Measurements from ENCODE around the gene PBX4.

Gene PBX4

GRCh38 chr19:19552798-19553197 lies 65.7 kb downstream of the PBX4 start:
- peak; percentile 56 to 58 for DNase-seq

- no peak for DNase-seq
These were observed 66.7 kb downstream of the PBX4 start for GRCh38 chr19:19551853-19552192.

GRCh38 chr19:19550972-19551852 lies 67.3 kb downstream of the PBX4 start:
- no peak for DNase-seq

DNA sequence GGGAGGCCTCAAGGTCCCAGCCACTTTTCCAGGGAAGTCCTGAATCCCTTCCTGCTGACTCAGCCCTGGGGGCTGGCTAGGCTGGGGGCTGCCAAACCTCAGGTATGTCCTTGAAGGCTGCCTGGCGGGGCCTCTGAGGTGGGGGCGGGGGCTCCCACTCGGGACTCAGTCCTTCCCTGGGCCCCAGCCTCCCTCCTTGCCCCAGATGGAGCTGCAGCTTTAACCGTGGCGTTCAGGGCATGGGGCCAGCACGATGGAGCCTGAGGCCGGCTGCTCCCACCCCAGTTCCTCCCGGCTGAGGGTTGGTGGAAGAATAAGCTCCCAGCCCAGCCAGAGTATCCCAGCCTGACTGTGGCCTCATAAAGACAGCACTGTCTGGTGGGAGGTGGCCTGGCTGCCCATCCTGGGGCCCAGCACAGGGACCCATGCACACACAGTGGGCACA lies 68.0 kb downstream of the PBX4 start:
- no peak for DNase-seq

- no peak for DNase-seq
These were observed 68.6 kb downstream of the PBX4 start for GRCh38 chr19:19549804-19550464.

GRCh38 chr19:19548915-19549759 lies 69.3 kb downstream of the PBX4 start:
- no peak for DNase-seq

GRCh38 chr19:19547674-19548336 lies 70.7 kb downstream of the PBX4 start:
- DNase-seq = no peak

- DNase-seq = no peak
These were observed 71.7 kb downstream of the PBX4 start for GRCh38 chr19:19546751-19547162.

- no peak for DNase-seq
These were observed 72.8 kb downstream of the PBX4 start for GRCh38 chr19:19545707-19546106.

GRCh38 chr19:19544954-19545591 lies 73.4 kb downstream of the PBX4 start:
- DNase-seq = no peak

DNA sequence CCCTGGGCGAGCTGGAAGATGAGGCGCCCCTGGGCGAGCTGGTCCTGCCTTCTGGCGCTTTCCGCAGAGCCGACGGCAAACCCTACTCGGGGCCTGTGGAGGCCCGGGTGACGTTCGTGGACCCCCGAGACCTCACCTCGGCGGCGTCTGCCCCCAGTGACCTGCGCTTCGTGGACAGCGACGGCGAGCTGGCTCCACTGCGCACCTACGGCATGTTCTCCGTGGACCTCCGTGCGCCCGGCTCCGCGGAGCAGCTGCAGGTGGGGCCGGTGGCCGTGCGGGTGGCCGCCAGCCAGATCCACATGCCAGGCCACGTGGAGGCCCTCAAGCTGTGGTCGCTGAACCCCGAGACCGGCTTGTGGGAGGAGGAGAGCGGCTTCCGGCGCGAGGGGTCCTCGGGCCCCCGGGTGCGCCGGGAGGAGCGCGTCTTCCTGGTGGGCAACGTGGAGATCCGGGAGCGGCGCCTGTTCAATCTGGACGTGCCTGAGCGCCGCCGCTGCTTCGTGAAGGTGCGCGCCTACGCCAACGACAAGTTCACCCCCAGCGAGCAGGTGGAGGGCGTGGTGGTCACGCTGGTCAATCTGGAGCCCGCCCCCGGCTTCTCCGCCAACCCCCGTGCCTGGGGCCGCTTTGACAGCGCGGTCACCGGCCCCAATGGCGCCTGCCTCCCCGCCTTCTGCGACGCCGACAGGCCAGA lies 74.1 kb downstream of the PBX4 start:
- no peak for DNase-seq

- DNase-seq = no peak
These were observed 74.8 kb downstream of the PBX4 start for GRCh38 chr19:19543640-19544039.

- no peak for DNase-seq
These were observed 75.4 kb downstream of the PBX4 start for GRCh38 chr19:19543101-19543500.

DNA sequence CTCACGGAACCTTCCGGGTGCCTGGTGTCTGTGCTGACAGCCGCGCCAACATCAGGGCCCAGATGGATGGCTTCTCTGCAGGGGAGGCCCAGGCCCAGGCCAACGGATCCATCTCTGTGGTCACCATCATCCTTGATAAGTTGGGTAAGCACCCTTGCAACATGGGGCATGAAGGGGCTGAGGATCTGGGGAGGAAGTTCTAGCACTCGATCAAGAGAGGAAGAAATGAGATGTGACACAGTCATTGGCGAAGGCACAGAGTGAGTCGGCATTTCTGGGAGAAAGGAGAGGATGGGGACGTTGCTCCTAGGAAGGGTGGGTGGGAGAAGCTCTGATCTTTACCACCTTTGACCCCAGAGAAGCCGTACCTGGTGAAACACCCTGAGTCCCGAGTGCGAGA lies 76.0 kb downstream of the PBX4 start:
- no peak for DNase-seq

DNA sequence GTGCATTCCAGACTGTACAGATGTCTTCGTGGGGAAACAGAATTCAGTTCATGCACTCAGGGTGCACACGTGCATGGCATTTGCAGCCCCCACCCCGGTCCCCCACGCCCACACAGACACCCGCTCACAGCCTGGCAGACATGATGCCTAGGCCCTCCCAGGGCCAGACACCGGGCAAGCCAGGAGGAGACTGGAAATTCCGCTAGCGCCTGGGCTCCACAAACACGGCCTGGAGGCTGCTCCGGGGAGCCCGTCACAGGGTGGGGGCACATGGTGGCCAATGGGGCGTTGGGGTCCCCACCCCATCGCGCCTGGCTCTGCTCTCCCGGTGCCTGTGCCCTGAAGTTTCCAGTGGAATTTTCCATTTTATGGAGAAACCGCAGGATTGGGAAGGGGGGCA lies 76.9 kb downstream of the PBX4 start:
- DNase-seq = no peak

- peak; percentile 88 to 89 for DNase-seq
These were observed 77.6 kb downstream of the PBX4 start for GRCh38 chr19:19540715-19541515.

DNA sequence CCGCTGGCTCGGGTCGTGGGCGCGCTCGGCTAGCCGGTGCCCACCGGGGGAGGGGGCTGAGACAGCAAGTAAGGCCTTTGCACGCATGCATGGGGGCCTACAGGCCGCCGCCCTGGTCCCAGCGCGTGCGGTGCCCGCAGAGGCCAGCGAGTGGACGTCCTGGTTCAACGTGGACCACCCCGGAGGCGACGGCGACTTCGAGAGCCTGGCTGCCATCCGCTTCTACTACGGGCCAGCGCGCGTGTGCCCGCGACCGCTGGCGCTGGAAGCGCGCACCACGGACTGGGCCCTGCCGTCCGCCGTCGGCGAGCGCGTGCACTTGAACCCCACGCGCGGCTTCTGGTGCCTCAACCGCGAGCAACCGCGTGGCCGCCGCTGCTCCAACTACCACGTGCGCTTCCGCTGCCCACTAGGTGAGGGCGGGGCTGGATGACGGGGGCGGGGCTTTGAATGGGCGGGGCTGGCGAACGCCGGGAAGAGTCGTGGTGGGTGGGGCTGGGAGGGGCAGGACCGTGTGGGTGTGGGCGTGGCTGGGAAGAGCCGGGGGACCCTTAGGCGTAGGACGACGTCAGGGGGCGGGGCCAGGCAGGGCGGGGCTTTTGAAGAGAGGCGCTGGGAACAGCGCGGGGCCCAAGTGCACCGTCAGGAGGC lies 78.3 kb downstream of the PBX4 start:
- DNase-seq = peak; percentile 85 to 86

DNA sequence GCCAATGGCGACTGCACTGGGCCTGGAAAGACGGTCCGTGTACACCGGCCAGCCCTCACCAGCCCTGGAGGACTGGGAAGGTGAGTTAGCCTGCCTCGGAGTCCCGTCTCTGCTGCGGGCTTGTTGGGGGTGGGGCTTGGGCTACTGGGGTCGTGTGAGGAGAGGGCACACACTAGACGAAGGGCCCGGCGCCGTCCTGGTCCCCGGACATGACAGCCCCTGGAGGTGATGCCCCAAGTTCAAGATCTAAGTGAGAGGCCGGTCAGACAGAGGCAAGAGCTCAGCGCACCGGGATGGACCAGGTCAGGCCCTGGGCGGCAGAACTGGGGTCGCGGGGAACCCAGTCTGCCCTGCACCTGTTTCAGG lies 78.8 kb downstream of the PBX4 start:
- no peak for DNase-seq

- peak in 1 of 2 experiments; percentile 38 for DNase-seq
These were observed 79.7 kb downstream of the PBX4 start for GRCh38 chr19:19538785-19539166.

DNA sequence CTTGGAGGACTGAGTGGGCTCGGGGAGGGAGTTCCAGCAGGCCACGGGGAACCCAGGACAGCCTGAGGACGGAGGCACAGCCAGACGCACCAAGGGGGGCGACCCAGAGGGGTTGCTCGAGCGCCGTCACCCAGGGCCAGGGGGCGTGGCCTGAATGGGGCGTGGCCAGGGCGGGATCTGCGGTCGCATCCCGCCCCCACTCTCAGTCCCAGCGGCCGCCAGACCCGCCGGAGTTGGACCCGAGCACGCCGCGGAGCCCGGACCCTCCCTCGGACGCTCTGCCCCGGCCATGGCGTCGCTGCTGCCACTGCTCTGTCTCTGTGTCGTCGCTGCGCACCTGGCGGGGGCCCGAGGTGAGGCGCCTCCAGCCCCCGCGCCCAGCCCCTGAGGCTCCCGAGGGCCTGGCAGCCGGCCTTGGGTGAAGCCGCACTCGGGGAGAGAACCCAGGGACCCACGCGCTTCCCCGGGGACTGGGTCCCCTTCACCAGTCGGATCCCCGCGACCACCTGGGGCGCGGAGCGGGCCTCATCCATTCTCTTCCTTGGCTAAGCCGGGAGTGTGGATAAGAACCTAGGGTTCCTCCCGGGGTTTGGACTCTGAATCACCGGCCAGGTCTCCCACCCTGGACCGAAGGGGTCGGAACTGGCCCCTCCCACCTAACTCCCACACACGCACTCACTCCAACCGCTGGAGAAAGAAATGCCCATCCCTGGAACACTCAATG lies 80.3 kb downstream of the PBX4 start, which contains the start of gene CILP2:
Gene CILP2 (plus strand): TSS at position 205 of the 724 bp plus-strand sequence. CDS start 85 bp downstream, at position 290.
- DNase-seq = peak; percentile 50 to 63
